Measurements from ENCODE around the gene N4BP3. TPM values are rescaled to one million over a fixed set of nuclear protein-coding genes. Genes with fewer than 3 reads are reported as not detected.

Gene N4BP3
- total RNA-seq, 2 experiments from 2014 or later, result 1.4 to 1.6 TPM

GRCh38 chr5:178106086-178106485, 7.2 kb upstream of the N4BP3 start:
- H3K9me3 Mint-ChIP-seq, result no peaks in the 10 kb centered on the region
- H3K4me1 Mint-ChIP-seq (ENCODE audit: low read depth), result peaks cover 2% of the 10 kb centered on the region
- intact Hi-C loops (cut with micrococcal nuclease), result no loop called here
- H3K4me3 Mint-ChIP-seq, result no peak overlapping the region
- no peaks in the 10 kb centered on the region for H3K27me3 Mint-ChIP-seq (ENCODE audit: low read depth)
- H3K27ac Mint-ChIP-seq, result no peak overlapping the region
- no peak for DNase-seq
- H3K36me3 Mint-ChIP-seq (ENCODE audit: low read depth), result no peaks in the 10 kb centered on the region
- CTCF ChIA-PET, result interaction anchor here (0.6 to 2.8 kb wide), 2 partner anchors 15 to 30 kb away, joined by 3 to 8 read pairs; no protein-coding TSS in a partner anchor

GRCh38 chr5:178106556-178107239, 6.6 kb upstream of the N4BP3 start:
- DNase-seq, result no peak
- H3K4me1 Mint-ChIP-seq (ENCODE audit: low read depth), result peaks cover 2% of the 10 kb centered on the region
- intact Hi-C loops (cut with micrococcal nuclease), result no loop called here
- no peaks in the 10 kb centered on the region for H3K36me3 Mint-ChIP-seq (ENCODE audit: low read depth)
- H3K9me3 Mint-ChIP-seq, result no peaks in the 10 kb centered on the region
- H3K27ac Mint-ChIP-seq, result no peak overlapping the region
- CTCF ChIA-PET, result interaction anchor here (0.7 to 2.8 kb wide), 3 partner anchors 14 to 862 kb away, joined by 3 to 8 read pairs (median 7); no protein-coding TSS in a partner anchor
- H3K27me3 Mint-ChIP-seq (ENCODE audit: low read depth), result no peaks in the 10 kb centered on the region
- no peak overlapping the region for H3K4me3 Mint-ChIP-seq

GRCh38 chr5:178107756-178108310, 5.5 kb upstream of the N4BP3 start:
- DNase-seq, result no peak
- peaks cover 4% of the 10 kb centered on the region for H3K4me1 Mint-ChIP-seq (ENCODE audit: low read depth)
- no peak overlapping the region for H3K27ac Mint-ChIP-seq
- intact Hi-C loops (cut with micrococcal nuclease), result no loop called here
- H3K4me3 Mint-ChIP-seq, result no peak overlapping the region
- CTCF ChIA-PET, result interaction anchor here (1.4 to 2.8 kb wide), 2 partner anchors 13 to 32 kb away, joined by 7 to 8 read pairs; no protein-coding TSS in a partner anchor
- H3K9me3 Mint-ChIP-seq, result no peaks in the 10 kb centered on the region
- no peaks in the 10 kb centered on the region for H3K27me3 Mint-ChIP-seq (ENCODE audit: low read depth)
- no peaks in the 10 kb centered on the region for H3K36me3 Mint-ChIP-seq (ENCODE audit: low read depth)

- H3K27ac Mint-ChIP-seq, result no peak overlapping the region
- no peak overlapping the region for H3K4me3 Mint-ChIP-seq
- H3K36me3 Mint-ChIP-seq (ENCODE audit: low read depth), result no peaks in the 10 kb centered on the region
- intact Hi-C loops (cut with micrococcal nuclease), result no loop called here
- no peaks in the 10 kb centered on the region for H3K27me3 Mint-ChIP-seq (ENCODE audit: low read depth)
- peaks cover 6% of the 10 kb centered on the region for H3K4me1 Mint-ChIP-seq (ENCODE audit: low read depth)
- DNase-seq, result no peak
- CTCF ChIA-PET, result interaction anchor here (1.4 to 2.8 kb wide), 2 partner anchors 12 to 32 kb away, joined by 7 to 8 read pairs; no protein-coding TSS in a partner anchor
- H3K9me3 Mint-ChIP-seq, result no peaks in the 10 kb centered on the region
Measured at GRCh38 chr5:178108446-178108845, 4.9 kb upstream of the N4BP3 start.

- intact Hi-C loops (cut with micrococcal nuclease), result no loop called here
- CTCF ChIA-PET, result no interaction called here
- Mint-ChIP-seq H3K4me3 (no peak overlapping the region), H3K27me3 (ENCODE audit: low read depth) (no peaks in the 10 kb centered on the region), H3K4me1 (ENCODE audit: low read depth) (peaks cover 6% of the 10 kb centered on the region), H3K27ac (no peak overlapping the region), H3K9me3 (no peaks in the 10 kb centered on the region), H3K36me3 (ENCODE audit: low read depth) (no peaks in the 10 kb centered on the region)
- DNase-seq, result no peak
Measured at GRCh38 chr5:178108966-178109365, 4.4 kb upstream of the N4BP3 start.

GRCh38 chr5:178110511-178110910, 2.8 kb upstream of the N4BP3 start:
- Mint-ChIP-seq H3K27ac (no peak overlapping the region), H3K4me1 (ENCODE audit: low read depth) (peaks cover 15% of the 10 kb centered on the region), H3K9me3 (no peaks in the 10 kb centered on the region), H3K36me3 (ENCODE audit: low read depth) (no peaks in the 10 kb centered on the region), H3K4me3 (no peak overlapping the region), H3K27me3 (ENCODE audit: low read depth) (no peaks in the 10 kb centered on the region)
- CTCF ChIA-PET, result interaction anchor here (1.0 to 1.4 kb wide), 4 partner anchors 11 to 36 kb away, joined by 3 to 5 read pairs (median 4); no protein-coding TSS in a partner anchor
- intact Hi-C loops (cut with micrococcal nuclease), result loop anchor here (5.0 kb wide), 1 partner anchor 42 kb away; the partner anchor contains the start of gene NHP2
- DNase-seq, result no peak

- H3K36me3 Mint-ChIP-seq (ENCODE audit: low read depth), result no peaks in the 10 kb centered on the region
- intact Hi-C loops (cut with micrococcal nuclease), result loop anchor here (5.0 kb wide), 1 partner anchor 40 kb away; the partner anchor contains the start of gene NHP2
- H3K4me3 Mint-ChIP-seq, result no peak overlapping the region
- H3K9me3 Mint-ChIP-seq, result no peaks in the 10 kb centered on the region
- CTCF ChIA-PET, result interaction anchor here (0.6 kb wide), 1 partner anchor 16 kb away, joined by 3 read pairs; no protein-coding TSS in a partner anchor
- no peaks in the 10 kb centered on the region for H3K27me3 Mint-ChIP-seq (ENCODE audit: low read depth)
- peaks cover 29% of the 10 kb centered on the region for H3K4me1 Mint-ChIP-seq (ENCODE audit: low read depth)
- no peak overlapping the region for H3K27ac Mint-ChIP-seq
- DNase-seq, result no peak
Measured at GRCh38 chr5:178111925-178112324, 1.4 kb upstream of the N4BP3 start.

- Mint-ChIP-seq H3K36me3 (ENCODE audit: low read depth) (no peaks in the 10 kb centered on the region), H3K4me3 (peak overlapping the region; percentile 77), H3K9me3 (no peaks in the 10 kb centered on the region), H3K27me3 (ENCODE audit: low read depth) (no peaks in the 10 kb centered on the region), H3K27ac (no peak overlapping the region), H3K4me1 (ENCODE audit: low read depth) (peaks cover 31% of the 10 kb centered on the region)
- CTCF ChIA-PET, result no interaction called here
- intact Hi-C loops (cut with micrococcal nuclease), result loop anchor here (5.0 kb wide), 1 partner anchor 40 kb away; the partner anchor contains the start of gene NHP2
- DNase-seq, result no peak
Measured at GRCh38 chr5:178112545-178112944, 787 bp upstream of the N4BP3 start.

GRCh38 chr5:178113841-178114324, 551 bp downstream of the N4BP3 start:
- DNase-seq, result no peak
- Mint-ChIP-seq H3K4me3 (peak overlapping the region; percentile 88), H3K27ac (no peak overlapping the region), H3K4me1 (ENCODE audit: low read depth) (peaks cover 31% of the 10 kb centered on the region), H3K27me3 (ENCODE audit: low read depth) (no peaks in the 10 kb centered on the region), H3K36me3 (ENCODE audit: low read depth) (no peaks in the 10 kb centered on the region), H3K9me3 (no peaks in the 10 kb centered on the region)
- intact Hi-C loops (cut with micrococcal nuclease), result loop anchor here (1.0 to 5.0 kb wide), 5 partner anchors 7 to 90 kb away; partner anchors contain the start of genes HNRNPAB, NHP2 and RMND5B
- CTCF ChIA-PET, result interaction anchor here (1.5 kb wide), 2 partner anchors 9 to 36 kb away, joined by 3 to 4 read pairs; no protein-coding TSS in a partner anchor

GRCh38 chr5:178114325-178115135, 1.2 kb downstream of the N4BP3 start:
- H3K27me3 Mint-ChIP-seq (ENCODE audit: low read depth), result no peaks in the 10 kb centered on the region
- CTCF ChIA-PET, result interaction anchor here (1.5 to 3.4 kb wide), 3 partner anchors 8 to 38 kb away, joined by 3 to 12 read pairs (median 4); no protein-coding TSS in a partner anchor
- H3K4me1 Mint-ChIP-seq (ENCODE audit: low read depth), result peaks cover 31% of the 10 kb centered on the region
- no peak overlapping the region for H3K27ac Mint-ChIP-seq
- H3K36me3 Mint-ChIP-seq (ENCODE audit: low read depth), result no peaks in the 10 kb centered on the region
- H3K4me3 Mint-ChIP-seq, result peak overlapping the region; percentile 88
- intact Hi-C loops (cut with micrococcal nuclease), result loop anchor here (5.0 kb wide), 1 partner anchor 38 kb away; the partner anchor contains the start of gene NHP2
- no peaks in the 10 kb centered on the region for H3K9me3 Mint-ChIP-seq
- DNase-seq, result peak; percentile 59

- H3K36me3 Mint-ChIP-seq (ENCODE audit: low read depth), result no peaks in the 10 kb centered on the region
- no peak for DNase-seq
- peaks cover 31% of the 10 kb centered on the region for H3K4me1 Mint-ChIP-seq (ENCODE audit: low read depth)
- intact Hi-C loops (cut with micrococcal nuclease), result no loop called here
- no peaks in the 10 kb centered on the region for H3K27me3 Mint-ChIP-seq (ENCODE audit: low read depth)
- no peak overlapping the region for H3K27ac Mint-ChIP-seq
- peak overlapping the region; percentile 88 for H3K4me3 Mint-ChIP-seq
- CTCF ChIA-PET, result interaction anchor here (1.5 to 3.4 kb wide), 2 partner anchors 8 to 39 kb away, joined by 4 to 12 read pairs; no protein-coding TSS in a partner anchor
- no peaks in the 10 kb centered on the region for H3K9me3 Mint-ChIP-seq
Measured at GRCh38 chr5:178115136-178115813, 1.9 kb downstream of the N4BP3 start.
